Measurements from ENCODE around the gene MAPRE3.

The MAPRE3 gene

GRCh38 chr2:26948800-26949199, 21.6 kb upstream of the MAPRE3 start:
- no peak for DNase-seq (ENCODE audit: low read depth in 2 of 3, low spot score in 1 of 3)

DNA sequence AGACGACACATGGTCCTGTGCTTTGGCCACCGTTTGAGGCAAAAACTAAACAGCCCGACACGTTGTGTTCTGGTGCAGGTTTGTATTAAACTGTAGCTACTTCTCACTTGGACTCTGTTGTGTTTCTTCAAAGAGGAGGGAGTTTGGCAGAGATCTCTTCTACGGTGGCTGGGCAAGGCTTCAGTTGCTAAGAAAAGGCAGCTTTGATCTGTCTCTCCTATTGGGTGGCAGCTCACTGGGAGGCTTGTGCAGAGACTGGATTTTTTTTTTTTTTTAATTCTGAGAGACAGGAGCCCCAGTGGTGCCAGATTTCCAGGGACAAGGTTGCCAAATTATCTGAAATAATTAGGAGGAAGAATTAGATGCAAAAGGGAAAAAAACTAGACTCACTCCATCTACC, 20.2 kb upstream of the MAPRE3 start:
- DNase-seq (ENCODE audit: low read depth in 2 of 3, low spot score in 1 of 3), result no peak

DNA sequence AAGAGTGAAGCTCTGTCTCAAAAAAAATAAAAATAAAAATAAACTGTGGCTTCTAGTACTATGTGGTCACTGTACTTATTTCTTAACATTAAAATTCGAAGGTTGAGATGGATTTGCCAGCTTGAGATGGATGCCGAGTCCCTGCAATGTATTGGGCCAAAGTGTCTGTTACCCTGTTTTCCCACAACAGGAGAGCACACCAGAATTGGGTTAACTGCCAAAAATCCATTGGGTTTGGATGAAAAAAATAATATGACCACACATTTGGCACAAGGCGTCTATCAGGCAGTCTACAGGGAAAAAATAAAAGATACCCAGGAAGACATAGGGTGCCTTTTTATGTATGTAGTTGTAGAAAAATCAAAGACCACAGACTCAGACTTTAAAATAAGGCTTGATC, 19.2 kb upstream of the MAPRE3 start:
- no peak for DNase-seq (ENCODE audit: low read depth in 2 of 3, low spot score in 1 of 3)

DNA sequence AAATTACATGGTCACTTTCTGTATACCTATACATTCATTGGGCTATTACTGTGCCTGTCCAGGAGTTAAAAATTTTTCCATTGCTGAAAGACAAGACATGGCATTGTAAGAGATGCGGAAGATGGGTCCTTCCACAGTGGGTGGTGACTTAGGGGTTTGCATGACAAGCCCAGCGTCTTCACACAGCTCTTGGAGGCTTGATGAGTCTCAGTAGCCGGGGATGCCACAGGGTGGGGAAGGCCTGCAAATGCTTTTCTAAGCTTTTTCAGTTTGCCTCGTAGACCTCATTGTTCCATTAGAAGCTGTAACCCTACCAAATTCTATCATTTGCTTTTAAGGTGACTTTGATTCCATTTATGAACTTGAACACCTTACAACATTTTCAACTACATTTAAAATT, 18.1 kb upstream of the MAPRE3 start:
- no peak for DNase-seq (ENCODE audit: low read depth in 2 of 3, low spot score in 1 of 3)

DNA sequence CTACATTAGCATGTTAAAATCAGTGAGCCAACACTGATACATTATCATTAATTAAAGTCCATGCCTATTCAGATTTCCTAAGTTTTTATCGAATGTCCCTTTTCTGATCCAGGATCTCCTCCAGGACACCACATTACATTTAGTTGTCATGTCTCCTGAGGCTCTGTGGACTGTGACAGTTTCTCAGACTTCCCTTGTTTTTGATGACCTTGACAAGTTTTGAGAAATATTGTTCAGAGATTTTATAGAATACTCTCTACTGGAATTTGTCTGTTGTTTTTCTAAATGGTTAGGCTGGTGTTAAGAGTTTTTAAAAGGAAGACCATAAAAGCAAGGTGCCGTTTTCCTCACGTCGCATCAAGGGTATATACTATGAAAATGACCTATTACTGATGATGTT, 16.3 kb upstream of the MAPRE3 start:
- DNase-seq (ENCODE audit: low read depth in 2 of 3, low spot score in 1 of 3), result no peak

- no peak for DNase-seq (ENCODE audit: low read depth in 2 of 3, low spot score in 1 of 3)
These were observed 13.4 kb upstream of the MAPRE3 start for GRCh38 chr2:26957041-26957440.

DNA sequence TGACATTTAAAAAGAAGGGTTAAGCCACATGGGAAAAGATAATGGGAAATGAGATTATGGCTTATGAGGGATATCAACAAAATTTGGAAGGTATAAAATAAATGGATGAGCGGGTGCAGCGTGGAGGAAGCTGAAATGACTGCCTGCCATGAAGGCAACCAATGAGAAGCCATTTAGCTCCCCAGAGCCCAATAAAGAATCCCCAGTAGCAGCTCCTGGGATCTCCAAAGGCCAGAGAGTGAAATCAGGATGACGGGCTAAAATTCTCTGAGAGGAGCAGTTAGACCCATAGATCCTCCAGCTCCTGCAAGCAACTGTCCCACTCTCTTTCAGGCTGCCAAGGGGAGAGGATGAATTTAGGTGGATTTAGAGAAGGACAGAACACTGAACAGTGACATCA, 12.9 kb upstream of the MAPRE3 start:
- DNase-seq (ENCODE audit: low read depth in 2 of 3, low spot score in 1 of 3), result no peak

DNA sequence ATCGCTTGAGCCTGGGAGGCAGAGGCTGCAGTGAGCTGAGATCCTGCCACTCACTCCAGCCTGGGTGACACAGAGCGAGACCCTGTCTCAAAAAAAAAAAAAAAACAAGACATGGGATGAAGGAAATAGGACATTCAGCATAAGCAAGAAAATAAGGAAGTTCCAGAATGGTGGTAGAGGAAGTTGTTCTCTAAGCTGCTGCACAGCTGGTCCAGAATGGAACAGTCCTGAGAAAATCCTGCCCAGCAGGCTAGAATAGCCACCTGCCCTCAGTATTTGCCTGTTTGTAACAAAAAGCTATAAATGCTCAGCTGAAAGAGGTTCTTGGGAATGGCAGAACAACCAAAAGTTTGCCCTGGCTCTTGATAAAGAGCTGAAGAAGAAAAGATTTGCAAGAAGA, 11.1 kb upstream of the MAPRE3 start:
- no peak for DNase-seq (ENCODE audit: low read depth in 2 of 3, low spot score in 1 of 3)

DNA sequence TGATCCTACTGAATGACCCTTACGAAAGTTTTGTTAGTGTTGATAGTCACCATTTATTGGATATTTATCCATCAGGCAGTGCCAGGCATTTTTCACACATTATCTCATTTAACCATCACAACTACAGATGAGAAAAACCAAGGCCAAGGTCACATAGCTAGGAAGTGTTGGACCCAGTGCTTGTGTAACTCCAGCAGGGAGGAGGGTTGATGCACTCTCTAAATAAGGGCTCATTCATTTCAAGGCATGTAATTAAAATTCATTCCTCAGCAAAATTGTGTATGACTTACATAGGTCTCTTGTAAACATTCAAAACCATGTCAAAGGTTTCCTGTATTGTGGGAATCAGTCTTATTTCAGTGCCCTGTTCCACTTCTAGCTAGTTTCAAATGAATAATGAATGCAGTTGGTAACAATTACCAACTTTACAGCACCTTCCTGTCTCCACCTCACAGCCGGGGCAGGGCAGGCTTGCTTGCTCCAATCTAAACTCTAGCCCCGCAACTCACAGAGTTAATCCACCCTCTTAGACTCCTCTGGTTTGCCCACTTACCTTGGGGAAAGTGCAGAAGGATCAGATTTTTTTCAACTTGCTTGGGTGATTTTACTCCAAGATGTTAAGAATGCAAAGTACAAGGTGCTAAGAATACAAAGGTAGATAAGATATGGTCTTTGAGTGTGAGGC, 5.8 kb upstream of the MAPRE3 start:
- no peak for DNase-seq (ENCODE audit: low read depth in 2 of 3, low spot score in 1 of 3)

DNA sequence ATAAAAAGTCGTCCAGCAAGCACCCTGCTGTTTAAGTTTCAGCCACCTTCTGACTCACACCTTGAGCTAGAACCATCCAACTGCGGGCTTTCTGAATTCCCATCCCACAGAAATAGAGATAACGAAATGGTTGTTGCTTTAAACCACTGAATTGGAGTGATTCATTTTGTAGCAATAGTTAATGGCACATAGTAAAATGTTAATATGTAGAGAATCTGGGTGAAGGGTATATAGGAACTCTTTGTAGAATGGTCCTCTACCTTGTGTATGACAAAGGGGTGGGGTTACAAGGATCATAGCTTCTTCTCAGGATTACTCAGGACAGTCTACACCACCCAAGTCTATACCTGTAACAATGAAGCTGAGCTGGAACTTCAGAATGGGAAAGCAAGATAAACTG, 2.4 kb upstream of the MAPRE3 start:
- no peak for DNase-seq (ENCODE audit: low read depth in 2 of 3, low spot score in 1 of 3)

GRCh38 chr2:26969077-26969844, 1.2 kb upstream of the MAPRE3 start:
- no peak for DNase-seq (ENCODE audit: low read depth in 2 of 3, low spot score in 1 of 3)

DNA sequence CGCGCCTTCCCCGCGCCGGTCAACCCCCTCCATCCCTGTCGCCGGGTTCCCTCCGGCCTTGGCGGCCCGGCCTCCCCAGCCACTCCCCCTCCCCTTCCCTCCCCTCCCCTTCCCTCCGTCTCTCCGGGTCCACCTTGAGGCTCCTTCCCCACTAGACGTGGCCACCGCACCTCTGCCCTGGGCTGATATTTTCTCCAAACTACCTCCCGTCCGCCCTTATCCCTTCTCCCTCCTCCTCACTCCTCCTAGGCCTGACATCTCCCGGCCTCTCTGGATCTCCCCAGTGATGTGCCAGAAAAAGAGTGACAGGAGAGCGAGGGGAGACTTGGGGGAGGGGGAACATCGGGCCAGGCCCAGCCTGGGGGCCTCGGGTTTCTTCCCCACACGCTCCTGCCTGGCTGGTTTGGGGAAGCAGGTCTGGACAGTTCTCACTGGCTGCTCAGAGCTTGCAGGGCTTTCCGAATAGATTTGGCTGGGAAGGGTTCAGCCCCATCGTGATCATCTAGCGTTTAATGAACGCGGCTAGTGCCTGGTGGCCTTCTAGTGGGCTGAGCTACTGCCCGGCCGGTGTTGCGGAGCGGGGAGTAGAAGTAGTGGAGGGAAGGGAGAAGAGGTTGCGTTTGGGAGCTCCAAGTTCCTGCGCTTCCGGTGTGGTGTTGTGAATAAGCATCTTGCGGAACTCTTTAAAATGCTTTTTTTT, 641 bp downstream of the MAPRE3 start:
- no peak for DNase-seq (ENCODE audit: low read depth in 2 of 3, low spot score in 1 of 3)

- DNase-seq (ENCODE audit: low read depth in 2 of 3, low spot score in 1 of 3), result no peak
These were observed 1.7 kb downstream of the MAPRE3 start for GRCh38 chr2:26971911-26972786.

DNA sequence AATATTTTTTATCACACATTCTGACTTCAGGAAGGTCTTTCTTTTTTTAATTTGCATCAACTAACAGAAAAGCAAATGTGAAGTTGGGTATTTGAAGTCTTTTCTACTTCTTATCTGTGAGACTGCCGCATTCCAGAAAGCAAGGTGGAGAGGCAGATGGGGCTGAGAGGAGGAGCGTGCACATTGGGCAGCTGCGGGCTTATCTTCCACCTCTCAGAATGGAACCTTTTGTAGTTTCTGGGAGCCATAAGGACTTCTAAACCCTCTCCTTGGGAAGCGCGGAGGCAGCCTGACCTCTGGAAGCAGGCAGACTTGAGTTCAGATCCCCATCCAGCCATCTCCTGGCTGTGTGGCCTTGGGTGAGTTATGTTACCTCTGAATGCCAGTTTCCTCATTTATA, 3.9 kb downstream of the MAPRE3 start:
- DNase-seq (ENCODE audit: low read depth in 2 of 3, low spot score in 1 of 3), result no peak

DNA sequence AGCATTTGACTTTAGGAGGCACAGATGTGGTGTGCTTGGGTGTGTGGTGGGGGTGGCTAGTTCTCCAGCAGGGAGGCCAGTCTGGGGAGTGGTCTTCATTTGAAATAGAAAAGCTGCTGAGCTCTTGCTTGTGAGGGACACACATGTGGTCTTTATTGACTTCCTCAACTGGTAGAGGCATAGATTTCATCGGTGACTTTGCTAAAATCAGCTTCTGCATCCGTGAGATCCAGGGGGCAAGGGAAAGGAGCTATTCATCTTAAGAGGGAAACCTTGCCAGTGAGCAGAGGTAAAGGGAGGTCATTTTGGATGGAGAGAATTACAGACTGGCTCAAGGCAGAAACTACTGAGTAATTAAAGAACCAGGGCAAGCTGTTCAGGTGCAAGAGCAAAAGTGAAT, 4.7 kb downstream of the MAPRE3 start:
- no peak for DNase-seq (ENCODE audit: low read depth in 2 of 3, low spot score in 1 of 3)

DNA sequence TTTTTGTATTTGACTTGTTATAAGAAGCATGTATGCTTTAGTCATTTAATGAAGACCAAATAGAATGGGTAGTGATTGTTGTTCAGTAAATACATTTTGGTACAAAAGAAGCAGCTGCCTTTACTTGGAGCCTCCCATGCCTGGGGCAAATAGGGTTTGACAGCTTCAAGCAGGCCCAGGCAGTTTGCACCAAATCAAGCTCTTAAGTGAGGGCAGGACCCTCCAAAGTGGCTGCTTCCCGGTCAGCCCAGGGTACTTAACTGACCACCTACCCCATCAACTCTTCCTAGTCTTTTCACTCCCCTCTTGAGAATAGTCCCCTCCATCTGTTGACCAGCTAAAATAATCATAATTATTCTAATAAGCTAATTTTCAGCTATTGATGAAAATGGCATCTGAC, 5.2 kb downstream of the MAPRE3 start:
- DNase-seq (ENCODE audit: low read depth in 2 of 3, low spot score in 1 of 3), result no peak

DNA sequence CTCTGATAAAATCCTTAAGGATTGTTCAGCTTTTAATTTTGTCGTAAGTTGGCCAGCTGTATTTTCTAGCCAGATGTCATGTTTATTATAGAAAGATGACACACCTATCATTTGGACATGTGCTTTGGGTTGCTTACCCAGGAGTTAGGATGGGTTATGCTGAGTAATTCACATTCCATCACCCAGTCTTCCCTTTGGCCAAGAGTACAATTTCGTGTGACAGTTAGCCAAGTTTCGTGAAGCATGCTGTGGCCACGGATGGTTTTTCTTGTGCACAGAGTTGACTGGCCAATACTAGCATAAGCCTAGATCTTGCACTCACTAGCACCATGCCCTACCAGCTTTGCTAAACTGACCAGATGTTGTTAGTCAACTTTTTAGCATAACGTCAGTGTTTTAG, 5.8 kb downstream of the MAPRE3 start:
- DNase-seq (ENCODE audit: low read depth in 2 of 3, low spot score in 1 of 3), result no peak

- no peak for DNase-seq (ENCODE audit: low read depth in 2 of 3, low spot score in 1 of 3)
These were observed 6.6 kb downstream of the MAPRE3 start for GRCh38 chr2:26977012-26977411.

DNA sequence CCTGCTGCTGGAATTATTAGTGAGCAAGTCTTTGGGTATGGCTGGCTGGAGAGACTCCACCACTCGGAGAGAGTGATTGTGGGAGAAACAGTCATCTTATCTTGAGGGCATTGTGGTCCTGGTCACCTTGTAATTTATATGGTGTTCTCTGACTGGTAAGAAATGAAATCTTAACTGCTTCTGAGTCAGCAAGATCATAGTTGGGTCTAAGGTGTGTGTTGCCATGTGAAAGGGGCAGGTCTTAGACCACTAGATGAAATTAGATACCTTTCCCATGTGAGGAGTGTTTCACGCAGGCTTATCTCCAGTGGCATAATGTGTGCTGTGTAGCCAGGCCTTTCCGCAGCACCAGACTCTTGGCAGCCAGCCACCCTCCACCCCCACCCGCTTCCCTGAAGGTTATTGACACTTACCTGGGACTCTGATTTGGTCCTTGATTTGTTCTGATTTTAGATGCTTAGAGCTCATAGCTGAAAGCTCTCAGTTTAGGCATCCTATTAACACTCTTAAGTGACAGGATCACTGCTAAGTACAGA, 7.7 kb downstream of the MAPRE3 start:
- no peak for DNase-seq (ENCODE audit: low read depth in 2 of 3, low spot score in 1 of 3)

DNA sequence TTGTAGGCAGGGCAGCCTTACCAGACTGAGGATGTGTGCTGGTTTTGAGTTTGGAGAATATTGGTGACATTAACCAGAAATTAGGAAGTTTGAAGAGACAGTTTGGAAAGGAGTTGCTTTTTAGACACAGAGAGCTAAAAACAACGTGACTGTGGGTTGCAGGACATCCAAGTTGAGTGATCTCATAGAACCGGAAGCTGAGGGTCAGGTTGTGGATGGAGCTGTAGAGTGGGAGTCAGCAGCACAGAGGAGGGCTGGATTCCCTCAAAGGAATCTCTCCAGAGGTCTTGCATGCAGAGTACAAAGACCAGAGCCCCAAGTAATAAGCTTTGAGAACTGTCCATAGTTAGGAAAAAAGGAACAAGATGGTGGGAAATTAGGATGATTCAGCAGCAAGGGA, 9.3 kb downstream of the MAPRE3 start:
- DNase-seq (ENCODE audit: low read depth in 2 of 3, low spot score in 1 of 3), result no peak

DNA sequence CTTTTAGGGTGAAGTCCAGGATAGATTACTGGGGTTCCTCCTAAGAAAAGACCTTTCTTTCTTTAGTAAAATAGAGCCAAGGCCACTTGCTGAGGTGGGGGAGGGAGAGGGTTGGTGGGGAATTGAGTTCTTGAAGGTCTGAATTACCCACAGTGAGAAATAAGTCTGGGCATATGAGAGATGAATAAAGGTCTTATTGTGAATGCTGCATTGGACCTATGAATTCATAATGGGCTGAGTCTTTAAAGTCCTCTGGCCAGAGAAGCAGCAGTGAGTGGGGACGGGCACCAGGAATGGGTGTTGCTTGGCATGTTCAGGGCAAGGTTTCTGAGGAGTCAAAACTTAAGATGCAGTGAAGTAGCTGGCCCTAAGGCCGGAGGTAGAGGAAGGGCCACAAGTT, 10.5 kb downstream of the MAPRE3 start:
- no peak for DNase-seq (ENCODE audit: low read depth in 2 of 3, low spot score in 1 of 3)

Measured in stimulated activated CD4-positive, alpha-beta T cell treated with anti-CD3 and anti-CD28 coated beads, Interleukin-12 subunit alpha, Interleukin-12 subunit beta, amount 100 ng/mL, for 48 hours (primary cell).